NCI-H510A (cell line): Measurements from ENCODE around the gene ACACB.
A peak's percentile ranks its signal among the peaks of the same experiment; 100 is the strongest.

Experiments
- DNase-seq: peaks from one replicate; lab custom pipeline; 2025; lab: John Stamatoyannopoulos, UW

The ACACB gene

GRCh38 chr12:109304485-109304884 lies 188.1 kb downstream of the ACACB start:
- no peak for DNase-seq

- DNase-seq, result no peak
Observed at GRCh38 chr12:109305547-109305946, 189.2 kb downstream of the ACACB start.

GRCh38 chr12:109307051-109307450 lies 190.7 kb downstream of the ACACB start:
- DNase-seq, result no peak

DNA sequence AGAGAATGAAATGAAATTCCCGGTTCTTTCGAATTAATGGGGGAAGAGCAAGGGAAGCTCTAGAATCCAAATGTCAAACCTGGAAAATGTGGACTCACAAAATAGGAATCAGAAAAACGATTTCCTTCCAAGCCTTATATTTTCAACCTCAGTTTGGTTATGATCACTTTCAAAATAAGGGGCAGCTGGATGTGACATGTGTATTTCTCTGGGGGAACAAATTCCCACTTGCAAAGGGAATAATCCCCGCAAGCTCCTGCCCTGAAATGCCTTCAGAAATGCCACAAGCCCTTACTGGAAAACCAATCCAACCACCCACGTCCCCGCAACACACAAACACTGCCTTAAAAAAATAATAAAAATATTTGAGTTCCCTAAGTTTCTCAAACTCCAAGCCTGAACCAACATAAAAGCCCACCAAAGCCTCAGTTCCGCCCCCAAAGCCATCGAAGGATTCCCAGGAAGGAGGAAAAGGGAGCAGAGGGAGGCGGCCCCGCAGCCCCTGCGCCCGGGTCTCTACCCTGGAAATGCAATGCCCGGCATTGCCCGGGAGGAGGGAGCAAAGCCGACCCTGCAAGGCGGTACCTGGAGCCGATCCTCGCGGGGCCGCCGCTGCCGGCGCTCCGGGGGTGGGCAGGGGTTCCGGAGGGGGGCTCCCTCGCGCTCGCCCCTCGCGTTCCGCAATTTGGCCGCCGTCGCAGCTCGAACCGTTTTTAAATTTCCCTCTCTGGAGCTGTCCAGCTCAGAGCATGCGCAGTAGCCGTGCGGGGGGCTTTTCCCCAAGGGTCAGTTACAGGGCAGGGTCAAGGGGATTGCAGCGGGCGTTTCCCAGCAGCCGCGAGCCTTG lies 192.4 kb downstream of the ACACB start, which contains the start of gene FOXN4:
TSS of gene FOXN4 (minus strand) at position 751 of the 847 bp plus-strand sequence. CDS start 963 bp downstream, outside the sequence.
- DNase-seq, result no peak

DNA sequence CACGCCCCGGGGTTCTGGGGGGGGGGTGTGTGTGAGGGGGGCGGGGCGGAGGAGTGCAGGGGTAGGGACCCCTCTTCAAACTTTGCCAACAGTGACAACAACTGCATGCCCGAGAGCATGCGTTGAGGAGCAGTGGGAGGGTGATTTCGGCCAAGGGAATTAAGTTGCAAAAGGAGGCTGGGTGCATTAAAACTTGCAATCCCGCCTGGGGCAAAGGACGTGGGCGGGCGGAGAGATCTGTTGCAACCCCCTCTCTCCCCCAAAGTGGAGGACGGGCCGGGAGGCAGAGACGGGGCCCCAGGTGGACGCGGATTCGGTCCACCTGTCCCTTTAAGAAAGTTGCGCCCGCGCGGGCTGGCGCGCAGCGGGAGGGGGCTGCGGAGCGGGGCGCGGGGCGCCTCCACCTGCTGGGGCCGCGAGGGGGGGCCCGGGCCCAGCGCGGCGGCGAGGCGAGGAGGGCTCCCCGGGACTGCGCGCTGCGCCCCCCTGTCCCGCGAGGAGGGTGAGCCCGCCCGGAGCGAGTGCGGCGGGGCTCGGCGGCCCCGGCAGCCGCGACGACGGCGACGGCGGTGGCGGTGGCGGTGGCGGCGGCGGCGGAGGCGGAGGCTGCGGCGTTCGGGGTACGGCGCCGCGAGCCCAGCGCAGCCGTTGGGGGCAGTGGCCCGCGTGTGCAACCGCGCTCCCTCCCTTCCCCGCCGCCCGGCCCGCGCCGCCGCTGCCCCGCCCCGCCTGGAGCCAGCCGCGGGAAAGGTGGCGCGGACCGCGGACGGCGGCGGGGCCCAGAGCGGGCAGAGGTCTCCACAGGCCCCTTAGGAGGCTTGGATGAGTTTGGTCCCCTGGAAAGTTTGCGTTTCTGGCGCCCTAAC lies 193.2 kb downstream of the ACACB start:
- DNase-seq, result peak; percentile 24

- DNase-seq, result peak; percentile 25
Observed at GRCh38 chr12:109310247-109311125, 194.1 kb downstream of the ACACB start.
